B cell (primary cell): ENCODE data around the gene SCUBE1. TPM values are rescaled to one million over a fixed set of nuclear protein-coding genes. Genes with fewer than 3 reads are reported as not detected.

Source experiments
- ATAC-seq: fragments of 200-7000 bp; cut with Tn5 transposase; one replicate; pipeline ENCODE4 v1.10.0; 2021; ENCODE audit warnings: low read depth, mild to moderate bottlenecking, moderate number of reproducible peaks, moderate library complexity
- CTCF ChIA-PET: fragments of 350-600 bp; sonication (Branson Sonifier 250); formaldehyde crosslinking; loops from one replicate; lab custom pipeline; 2021; ENCODE audit warnings: antibody characterized with exemption, inconsistent platforms; lab: Charles Lee
- POLR2A ChIA-PET: fragments of 350-600 bp; sonication (Branson Sonifier 250); formaldehyde crosslinking; loops from one replicate; lab custom pipeline; 2021; ENCODE audit warnings: antibody characterized with exemption; lab: Charles Lee
- DNase-seq: peaks from one replicate; pipeline ENCODE4 v3.0.0; 2013
- H2AFZ ChIP-seq: 2 replicates; pipeline ENCODE4 v1.6.1; 2012; ENCODE audit warnings: mild to moderate bottlenecking, low read depth, low read length; ENCODE audit not compliant: insufficient read depth, poor library complexity, severe bottlenecking
- H3K27ac ChIP-seq, 2 donors: 1 replicate in 1 of 2; 2 replicates in 1 of 2; pipeline ENCODE4 v1.5.1; 2012 to 2013; ENCODE audit warnings: low read length in 2 of 2, mild to moderate bottlenecking in 2 of 2, moderate library complexity in 1 of 2
- H3K27me3 ChIP-seq, 4 experiments: fragments of 200-600 bp in 1 of 4; sonication (generic) in 1 of 4; replicated peaks in 1 of 4; 1 replicate in 2 of 4; 2 replicates in 2 of 4; pipeline versions ENCODE4 v1.6.1 to v1.7.0; 2013 to 2016; ENCODE audit warnings: low read length in 3 of 4, mild to moderate bottlenecking in 2 of 4, mixed read lengths in 1 of 4, moderate library complexity in 1 of 4; ENCODE audit not compliant: insufficient read depth in 4 of 4, control insufficient read depth in 3 of 4; ENCODE audit errors: control extremely low read depth in 1 of 4
- H3K36me3 ChIP-seq, 2 experiments: replicated peaks in 1 of 2; 1 replicate in 1 of 2; 2 replicates in 1 of 2; pipeline versions ENCODE4 v1.6.1 to v1.7.1; 2013; ENCODE audit warnings: low read length in 1 of 2; ENCODE audit not compliant: insufficient read depth in 2 of 2, control insufficient read depth in 1 of 2; ENCODE audit errors: control extremely low read depth in 1 of 2, extremely low read depth in 1 of 2
- H3K4me1 ChIP-seq, 2 donors: fragments of 200-600 bp in 1 of 2; sonication (generic) in 1 of 2; 1 replicate in 1 of 2; 2 replicates in 1 of 2; pipeline versions ENCODE4 v1.5.1 to v1.6.1; 2013 to 2017; ENCODE audit warnings: low read length in 2 of 2; ENCODE audit not compliant: control insufficient read depth in 2 of 2, insufficient read depth in 2 of 2
- H3K4me2 ChIP-seq: replicated peaks from 2 replicates; pipeline ENCODE3; 2012; ENCODE audit warnings: mild to moderate bottlenecking, low read depth, low read length; ENCODE audit not compliant: poor library complexity, severe bottlenecking
- H3K4me3 ChIP-seq, 5 experiments: fragments of 200-600 bp in 1 of 5; sonication (generic) in 1 of 5; 1 replicate in 3 of 5; 2 replicates in 2 of 5; pipeline versions ENCODE4 v1.5.1 to v1.7.0; 2011 to 2016; ENCODE audit warnings: low read length in 4 of 5, mild to moderate bottlenecking in 4 of 5, low read depth in 2 of 5, control low read depth in 1 of 5, moderate library complexity in 1 of 5; ENCODE audit not compliant: insufficient read depth in 1 of 5; ENCODE audit errors: control extremely low read depth in 1 of 5, extremely low read depth in 1 of 5
- H3K79me2 ChIP-seq: fragments of 200-600 bp; sonication (generic); one replicate; pipeline ENCODE4 v1.6.0; 2016; ENCODE audit warnings: low read length; ENCODE audit not compliant: control insufficient read depth, insufficient read depth
- H3K9ac ChIP-seq: fragments of 200-600 bp; sonication (generic); 2 replicates; pipeline ENCODE4 v1.6.1; 2017; ENCODE audit warnings: mild to moderate bottlenecking, low read length, moderate library complexity
- H3K9me3 ChIP-seq, 3 donors: one replicate each; pipeline versions ENCODE4 v1.6.1 to v1.7.1; 2013; ENCODE audit warnings: low read length in 2 of 3; ENCODE audit not compliant: control insufficient read depth in 2 of 3, insufficient read depth in 1 of 3; ENCODE audit errors: control extremely low read depth in 1 of 3
- H4K20me1 ChIP-seq: 2 replicates; pipeline ENCODE4 v1.6.0; 2012; ENCODE audit warnings: mild to moderate bottlenecking, low read length; ENCODE audit not compliant: insufficient read depth, control insufficient read depth, poor library complexity, severe bottlenecking
- H3K27ac Mint-ChIP-seq: one replicate; pipeline ENCODE4 v1.8.0; 2021; ENCODE audit warnings: mixed read lengths
- H3K27me3 Mint-ChIP-seq: one replicate; pipeline ENCODE4 v1.8.0; 2021; ENCODE audit warnings: mixed read lengths
- H3K4me1 Mint-ChIP-seq: one replicate; pipeline ENCODE4 v1.8.0; 2021; ENCODE audit warnings: mixed read lengths
- H3K4me3 Mint-ChIP-seq: one replicate; pipeline ENCODE4 v1.8.0; 2021; ENCODE audit warnings: mixed read lengths
- H3K9me3 Mint-ChIP-seq: one replicate; pipeline ENCODE4 v1.8.0; 2022; ENCODE audit warnings: mixed read lengths; ENCODE audit not compliant: insufficient read depth
- CTCF ChIP-seq: fragments of 200-600 bp; IDR thresholded peaks from one replicate; pipeline ENCODE4 v1.8.0; 2022; ENCODE audit warnings: antibody characterized with exemption, mild to moderate bottlenecking
- EZH2 ChIP-seq: IDR thresholded peaks from 2 replicates; pipeline ENCODE4 v1.6.1; 2012; ENCODE audit warnings: borderline replicate concordance, low read depth, mild to moderate bottlenecking, moderate library complexity, low read length; ENCODE audit not compliant: insufficient read depth, poor library complexity, severe bottlenecking
- WGBS: methylation state at CpG from one replicate; pipeline ENCODE4 v1.1.5; 2013; ENCODE audit warnings: missing lambda C conversion rate; ENCODE audit not compliant: insufficient coverage; 5-methylcytosine and 5-hydroxymethylcytosine counted together
- intact Hi-C: fragments of 100-400 bp; cut with micrococcal nuclease; formaldehyde crosslinking; loops from one replicate; pipeline ENCODE4 v1.10.0; 2022
- polyA plus RNA-seq: library from polyadenylated mRNA; depleted of rRNA; stranded (reverse); fragments of >200 nt; gene quantifications from 2 replicates; pipeline ENCODE4 v1.2.3, GENCODE V29; 2012
- total RNA-seq, 2 donors: library from RNA; stranded (reverse); fragments of 120-200 nt in 1 of 2; gene quantifications; 1 replicate in 1 of 2; 2 replicates in 1 of 2; pipeline versions ENCODE4 v1.2.3 to v1.2.4, GENCODE V29; 2013 to 2022

SCUBE1 gene
- total and polyA plus RNA-seq, 2 donors (not counting 1 experiment from before 2014, with no cell fraction given), result not detected

- DNase-seq (no peak), ATAC-seq (no peak)
- Histone ChIP-seq H3K79me2 (peaks cover 14% of the 10 kb centered on the region), H2AFZ (no peak overlapping the region), H3K27ac (no peak overlapping the region), H3K4me3 (no peak overlapping the region), H3K36me3 (peaks cover 0 to 5% of the 10 kb centered on the region in 2 experiments), H3K9ac (no peak overlapping the region), H3K4me2 (no peak overlapping the region), H3K27me3 (no peaks in the 10 kb centered on the region), H3K4me1 (peaks cover 7 to 22% of the 10 kb centered on the region in 2 donors), H3K9me3 (no peaks in the 10 kb centered on the region), H4K20me1 (peaks cover 23% of the 10 kb centered on the region)
- Mint-ChIP-seq H3K27me3 (no peaks in the 10 kb centered on the region), H3K4me1 (peaks cover 20% of the 10 kb centered on the region), H3K4me3 (no peak overlapping the region), H3K27ac (no peak overlapping the region), H3K9me3 (no peaks in the 10 kb centered on the region)
- ChIA-PET POLR2A (no interaction called here), CTCF (no interaction called here)
- TF ChIP-seq EZH2 (no peak), CTCF (no peak)
- WGBS, result 88% methylated on average over 10 of the region's 12 CpGs
- intact Hi-C loops, result no loop called here
Measured at GRCh38 chr22:43156413-43156812, 186.8 kb downstream of the SCUBE1 start.

- Histone ChIP-seq H3K4me2 (no peak overlapping the region), H3K27ac (no peak overlapping the region), H3K9ac (no peak overlapping the region), H3K4me3 (no peak overlapping the region), H2AFZ (no peak overlapping the region), H4K20me1 (peaks cover 23% of the 10 kb centered on the region), H3K4me1 (peaks cover 10 to 26% of the 10 kb centered on the region in 2 donors), H3K9me3 (no peaks in the 10 kb centered on the region), H3K27me3 (no peaks in the 10 kb centered on the region), H3K36me3 (peaks cover 0 to 1% of the 10 kb centered on the region in 2 experiments), H3K79me2 (peaks cover 19% of the 10 kb centered on the region)
- ChIA-PET CTCF (no interaction called here), POLR2A (no interaction called here)
- TF ChIP-seq CTCF (no peak), EZH2 (no peak)
- DNase-seq (no peak), ATAC-seq (no peak)
- Mint-ChIP-seq H3K27me3 (no peaks in the 10 kb centered on the region), H3K4me3 (no peak overlapping the region), H3K9me3 (no peaks in the 10 kb centered on the region), H3K4me1 (peaks cover 24% of the 10 kb centered on the region), H3K27ac (no peak overlapping the region)
- intact Hi-C loops, result no loop called here
- 60% methylated on average over 5 of the region's 5 CpGs for WGBS
Measured at GRCh38 chr22:43155789-43156188, 187.4 kb downstream of the SCUBE1 start.
